A549 (cell line): ENCODE measurements around the gene CCDC146. TPM values are rescaled to one million over a fixed set of nuclear protein-coding genes. Genes with fewer than 3 reads are reported as not detected.

Source experiments
- ATAC-seq, 2 experiments: fragments of 200-7000 bp in 1 of 2; fragments of >200 bp in 1 of 2; cut with Nextera tagmentation in 1 of 2; cut with Tn5 transposase in 1 of 2; 3 replicates each; pipeline versions ENCODE4 v1.8.0 to v1.9.1; 2018 to 2020; ENCODE audit warnings: mild to moderate bottlenecking in 1 of 2, moderate library complexity in 1 of 2
- CTCF ChIA-PET: fragments of 300-600 bp; sonication (Branson Sonifier 250); formaldehyde crosslinking; extraction: SDS; loops from one replicate; lab custom pipeline; 2021; ENCODE audit warnings: antibody characterized with exemption, inconsistent platforms; lab: Yijun Ruan, JAX
- POLR2A ChIA-PET: fragments of 350-600 bp; formaldehyde crosslinking; extraction: SDS; loops from one replicate; lab custom pipeline; 2021; ENCODE audit warnings: antibody characterized with exemption, inconsistent platforms; lab: Yijun Ruan, JAX
- DNase-seq, 2 experiments: peaks; one replicate each; pipeline versions ENCODE4 v3.0.0 to v3.0.0-alpha.2; 2011 to 2016; ENCODE audit warnings: low read depth in 1 of 2, low spot score in 1 of 2
- FAIRE-seq: peaks from 2 replicates; lab custom pipeline; 2011; peaks lifted over from hg19 to GRCh38; lab: Jason Lieb, UNC
- H3K27ac ChIP-seq, 2 experiments: fragments of >200 bp; sonication (Bioruptor Twin); formaldehyde crosslinking; 3 replicates each; pipeline ENCODE4 v1.5.1; 2016 to 2017
- H3K4me1 ChIP-seq: fragments of >200 bp; sonication (Bioruptor Twin); formaldehyde crosslinking; 3 replicates; pipeline ENCODE4 v1.6.1; 2016
- H3K4me2 ChIP-seq: fragments of >200 bp; sonication (Bioruptor Twin); formaldehyde crosslinking; 3 replicates; pipeline ENCODE4 v1.6.1; 2016
- H3K4me3 ChIP-seq: fragments of >200 bp; sonication (Bioruptor Twin); formaldehyde crosslinking; 3 replicates; pipeline ENCODE4 v1.5.1; 2016
- H3K9me3 ChIP-seq: fragments of >200 bp; sonication (Bioruptor Twin); formaldehyde crosslinking; 3 replicates; pipeline ENCODE4 v1.6.1; 2016
- CBX8 ChIP-seq: fragments of 200-600 bp; sonication (generic); IDR thresholded peaks from 2 replicates; pipeline ENCODE4 v1.6.1; 2016
- CEBPB ChIP-seq, 2 experiments: fragments of >200 bp in 1 of 2; sonication (Bioruptor Twin) in 1 of 2; formaldehyde crosslinking in 1 of 2; IDR thresholded peaks; 2 replicates each; pipeline ENCODE4 v1.6.1; 2012 to 2016
- EP300 ChIP-seq, 2 experiments: fragments of >200 bp; sonication (Bioruptor Twin); formaldehyde crosslinking; IDR thresholded peaks; 2 replicates in 1 of 2; 3 replicates in 1 of 2; pipeline ENCODE4 v1.6.1; 2016 to 2017
- ESRRA ChIP-seq: fragments of 150-350 bp; IDR thresholded peaks from 2 replicates; pipeline ENCODE4 v1.6.1; 2014; ENCODE audit warnings: mild to moderate bottlenecking, low read length, borderline replicate concordance
- GATA3 ChIP-seq: IDR thresholded peaks from 2 replicates; pipeline ENCODE4 v1.6.1; 2012; ENCODE audit warnings: borderline replicate concordance
- JUN ChIP-seq, 2 experiments: fragments of >200 bp; sonication (Bioruptor Twin); formaldehyde crosslinking; IDR thresholded peaks; 2 replicates in 1 of 2; 3 replicates in 1 of 2; pipeline ENCODE4 v1.6.1; 2016 to 2017
- MYC ChIP-seq: IDR thresholded peaks from 2 replicates; pipeline ENCODE4 v1.6.1; 2012; ENCODE audit warnings: mild to moderate bottlenecking, inconsistent platforms, low read length, improper control_type of control experiment, borderline replicate concordance
- NR3C1 ChIP-seq: fragments of >200 bp; sonication (Bioruptor Twin); formaldehyde crosslinking; IDR thresholded peaks from 3 replicates; pipeline ENCODE4 v1.6.1; 2017
- PHF8 ChIP-seq: fragments of 200-600 bp; sonication (generic); IDR thresholded peaks from 2 replicates; pipeline ENCODE4 v1.6.1; 2016; ENCODE audit warnings: low read depth, mild to moderate bottlenecking, antibody characterized with exemption, moderate library complexity, borderline replicate concordance
- POLR2A ChIP-seq: IDR thresholded peaks from 2 replicates; pipeline ENCODE4 v1.6.1; 2012; ENCODE audit warnings: mild to moderate bottlenecking, low read length
- RARB ChIP-seq: fragments of 250-450 bp; sonication (Bioruptor Pico); IDR thresholded peaks from 2 replicates; pipeline ENCODE4 v1.8.0; 2021; ENCODE audit warnings: mild to moderate bottlenecking, moderate library complexity
- RCOR1 ChIP-seq: fragments of 150-350 bp; IDR thresholded peaks from 2 replicates; pipeline ENCODE4 v1.6.1; 2014; ENCODE audit warnings: antibody characterized with exemption, low read length, low read depth
- RNF2 ChIP-seq: fragments of 200-600 bp; sonication (generic); IDR thresholded peaks from 2 replicates; pipeline ENCODE4 v1.6.1; 2016; ENCODE audit warnings: low read depth, mild to moderate bottlenecking, antibody characterized with exemption, moderate library complexity, borderline replicate concordance
- ZNF302 ChIP-seq: fragments of 250-450 bp; sonication (Bioruptor Pico); IDR thresholded peaks from 2 replicates; pipeline ENCODE4 v1.9.0; 2021; ENCODE audit warnings: inconsistent platforms, mild to moderate bottlenecking, moderate library complexity
- WGBS: methylation state at CpG from one replicate; pipeline ENCODE4 v1.1.6; 2017; ENCODE audit errors: missing lambda C conversion rate; 5-methylcytosine and 5-hydroxymethylcytosine counted together
- polyA plus RNA-seq, 4 experiments: library from polyadenylated mRNA; depleted of rRNA in 3 of 4; stranded (reverse); fragments of >200 nt; fragmentation: RNase III in 1 of 4; extraction: RNeasy Plus Mini Kit Qiagen cat#74134 plus additional on column Dnase treatment in 1 of 4; gene quantifications; 2 replicates in 3 of 4; 3 replicates in 1 of 4; pipeline ENCODE4 v1.2.3, GENCODE V29; 2011 to 2017
- TF ChIP-seq, protein P1 (sequence below): fragments of 250-450 bp; sonication (Bioruptor Pico); IDR thresholded peaks from 2 replicates; pipeline ENCODE4 v1.5.0; 2020; ENCODE audit warnings: low read depth, mild to moderate bottlenecking, moderate library complexity
- TF ChIP-seq, protein P2 (sequence below): fragments of 200-600 bp; sonication (generic); IDR thresholded peaks from 2 replicates; pipeline ENCODE4 v1.6.1; 2016; ENCODE audit warnings: antibody characterized with exemption, mild to moderate bottlenecking, moderate library complexity
- TF ChIP-seq, protein P3 (sequence below): fragments of 450-650 bp; IDR thresholded peaks from 2 replicates; pipeline ENCODE4 v1.6.1; 2014; ENCODE audit warnings: antibody characterized with exemption
- TF ChIP-seq, protein P4 (sequence below): IDR thresholded peaks from 2 replicates; pipeline ENCODE4 v1.6.1; 2012
- TF ChIP-seq, protein P5 (sequence below): IDR thresholded peaks from 2 replicates; pipeline ENCODE4 v1.6.1; 2012; ENCODE audit warnings: low read depth, borderline replicate concordance
- TF ChIP-seq, protein P6 (sequence below): fragments of >200 bp; sonication (Bioruptor Twin); formaldehyde crosslinking; IDR thresholded peaks from 2 replicates; pipeline ENCODE4 v1.6.1; 2016
- TF ChIP-seq, protein P7 (sequence below): fragments of 150-350 bp; IDR thresholded peaks from 2 replicates; pipeline ENCODE4 v1.6.1; 2014; ENCODE audit warnings: low read depth, mild to moderate bottlenecking, low read length

The CCDC146 gene
- polyA plus RNA-seq, 2 of the 4 experiments (the other 2 are of a cell fraction): 1.4 to 3.4 TPM

DNA sequence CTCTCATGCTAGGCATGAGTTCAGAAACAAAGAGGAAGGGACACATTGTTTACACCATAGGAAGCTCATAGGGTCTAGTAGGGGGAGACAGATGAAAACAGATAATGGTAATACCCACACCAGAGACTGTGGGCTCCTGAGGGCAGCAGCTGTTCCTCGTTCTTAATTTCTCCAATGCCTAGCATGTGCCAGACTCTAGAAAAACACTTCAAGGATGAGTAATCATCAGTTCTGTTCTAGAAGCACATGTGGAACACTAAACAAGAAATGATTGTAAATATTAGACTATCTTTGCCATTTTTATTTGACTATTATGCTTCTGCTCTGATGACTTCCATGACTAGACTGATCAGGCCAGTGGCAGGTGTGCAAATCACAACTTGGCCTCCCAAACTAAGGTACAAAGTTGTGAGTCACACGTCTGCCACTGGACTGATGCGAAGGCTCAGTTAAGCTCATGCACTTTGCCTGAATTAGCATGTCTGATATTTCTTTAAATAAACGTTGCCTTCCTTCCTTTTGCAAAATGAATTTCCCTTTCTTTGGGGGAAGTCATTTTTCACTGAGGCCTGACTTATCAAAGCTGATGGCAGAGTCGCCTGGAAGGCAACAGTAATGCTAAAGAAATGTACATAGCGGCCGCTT is 166.4 kb downstream of the CCDC146 start:
- H3K27ac ChIP-seq: no peak overlapping the region
- ChIA-PET POLR2A (no interaction called here), CTCF (interaction anchor here (1.3 kb wide), 1 partner anchor 43 kb away, joined by 6 read pairs; no protein-coding TSS in a partner anchor)
- FAIRE-seq (no peak), ATAC-seq (no peak), DNase-seq (no peak)
- H3K4me1 ChIP-seq: no peaks in the 10 kb centered on the region
- 0 out of 3 replicates have a peak, but pooled peaks cover 8% of the 10 kb centered on the region for H3K9me3 ChIP-seq
- 71% methylated on average over 7 of the region's 7 CpGs for WGBS
- H3K4me3 ChIP-seq: no peak overlapping the region
- no peak overlapping the region for H3K4me2 ChIP-seq
- TF ChIP-seq PHF8: no peak
- TF ChIP-seq CEBPB (IDR thresholded peaks at IDR 0.05): no peak

DNA sequence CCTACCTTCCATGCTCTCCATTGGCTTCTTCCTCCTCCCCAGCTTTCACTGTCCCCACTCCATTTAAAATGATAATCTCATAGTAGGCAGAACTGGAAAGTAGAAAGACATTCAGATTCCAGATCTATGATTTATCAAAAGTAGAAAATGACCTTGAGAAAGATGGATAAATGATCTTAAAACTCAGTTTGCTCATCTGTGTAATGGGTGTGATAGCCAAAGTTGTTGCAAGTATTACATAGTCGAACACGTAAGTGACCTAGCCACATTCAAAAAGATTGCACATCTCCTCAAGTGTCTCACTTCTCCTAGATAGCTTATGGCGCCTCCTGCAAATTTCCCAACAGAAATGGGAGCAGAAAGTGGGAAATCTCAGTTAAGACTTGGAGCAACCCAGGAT is 167.0 kb downstream of the CCDC146 start:
- 93% methylated on average over 3 of the region's 3 CpGs for WGBS
- DNase-seq: no peak
- no peak for FAIRE-seq
- ATAC-seq: no peak
- no peaks in the 10 kb centered on the region for H3K4me1 ChIP-seq
- 0 out of 3 replicates have a peak, but pooled peaks cover 8% of the 10 kb centered on the region for H3K9me3 ChIP-seq
- ChIA-PET CTCF (interaction anchor here (1.3 kb wide), 1 partner anchor 42 kb away, joined by 6 read pairs; no protein-coding TSS in a partner anchor), POLR2A (no interaction called here)
- TF ChIP-seq RARB (CRISPR knock-in tag): no peak
- TF ChIP-seq RCOR1: no peak
- no peak for TF ChIP-seq NR3C1
- TF ChIP-seq ZNF302 (CRISPR knock-in tag): no peak
- TF ChIP-seq, protein P1, sequence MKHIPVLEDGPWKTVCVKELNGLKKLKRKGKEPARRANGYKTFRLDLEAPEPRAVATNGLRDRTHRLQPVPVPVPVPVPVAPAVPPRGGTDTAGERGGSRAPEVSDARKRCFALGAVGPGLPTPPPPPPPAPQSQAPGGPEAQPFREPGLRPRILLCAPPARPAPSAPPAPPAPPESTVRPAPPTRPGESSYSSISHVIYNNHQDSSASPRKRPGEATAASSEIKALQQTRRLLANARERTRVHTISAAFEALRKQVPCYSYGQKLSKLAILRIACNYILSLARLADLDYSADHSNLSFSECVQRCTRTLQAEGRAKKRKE (CRISPR knock-in tag): no peak
- TF ChIP-seq, protein P2, sequence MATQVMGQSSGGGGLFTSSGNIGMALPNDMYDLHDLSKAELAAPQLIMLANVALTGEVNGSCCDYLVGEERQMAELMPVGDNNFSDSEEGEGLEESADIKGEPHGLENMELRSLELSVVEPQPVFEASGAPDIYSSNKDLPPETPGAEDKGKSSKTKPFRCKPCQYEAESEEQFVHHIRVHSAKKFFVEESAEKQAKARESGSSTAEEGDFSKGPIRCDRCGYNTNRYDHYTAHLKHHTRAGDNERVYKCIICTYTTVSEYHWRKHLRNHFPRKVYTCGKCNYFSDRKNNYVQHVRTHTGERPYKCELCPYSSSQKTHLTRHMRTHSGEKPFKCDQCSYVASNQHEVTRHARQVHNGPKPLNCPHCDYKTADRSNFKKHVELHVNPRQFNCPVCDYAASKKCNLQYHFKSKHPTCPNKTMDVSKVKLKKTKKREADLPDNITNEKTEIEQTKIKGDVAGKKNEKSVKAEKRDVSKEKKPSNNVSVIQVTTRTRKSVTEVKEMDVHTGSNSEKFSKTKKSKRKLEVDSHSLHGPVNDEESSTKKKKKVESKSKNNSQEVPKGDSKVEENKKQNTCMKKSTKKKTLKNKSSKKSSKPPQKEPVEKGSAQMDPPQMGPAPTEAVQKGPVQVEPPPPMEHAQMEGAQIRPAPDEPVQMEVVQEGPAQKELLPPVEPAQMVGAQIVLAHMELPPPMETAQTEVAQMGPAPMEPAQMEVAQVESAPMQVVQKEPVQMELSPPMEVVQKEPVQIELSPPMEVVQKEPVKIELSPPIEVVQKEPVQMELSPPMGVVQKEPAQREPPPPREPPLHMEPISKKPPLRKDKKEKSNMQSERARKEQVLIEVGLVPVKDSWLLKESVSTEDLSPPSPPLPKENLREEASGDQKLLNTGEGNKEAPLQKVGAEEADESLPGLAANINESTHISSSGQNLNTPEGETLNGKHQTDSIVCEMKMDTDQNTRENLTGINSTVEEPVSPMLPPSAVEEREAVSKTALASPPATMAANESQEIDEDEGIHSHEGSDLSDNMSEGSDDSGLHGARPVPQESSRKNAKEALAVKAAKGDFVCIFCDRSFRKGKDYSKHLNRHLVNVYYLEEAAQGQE: no peak
- no peak for TF ChIP-seq CEBPB (IDR thresholded peaks at IDR 0.05)
- no peak for TF ChIP-seq ESRRA
- TF ChIP-seq, protein P3, sequence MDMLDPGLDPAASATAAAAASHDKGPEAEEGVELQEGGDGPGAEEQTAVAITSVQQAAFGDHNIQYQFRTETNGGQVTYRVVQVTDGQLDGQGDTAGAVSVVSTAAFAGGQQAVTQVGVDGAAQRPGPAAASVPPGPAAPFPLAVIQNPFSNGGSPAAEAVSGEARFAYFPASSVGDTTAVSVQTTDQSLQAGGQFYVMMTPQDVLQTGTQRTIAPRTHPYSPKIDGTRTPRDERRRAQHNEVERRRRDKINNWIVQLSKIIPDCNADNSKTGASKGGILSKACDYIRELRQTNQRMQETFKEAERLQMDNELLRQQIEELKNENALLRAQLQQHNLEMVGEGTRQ: no peak
- TF ChIP-seq, protein P4, sequence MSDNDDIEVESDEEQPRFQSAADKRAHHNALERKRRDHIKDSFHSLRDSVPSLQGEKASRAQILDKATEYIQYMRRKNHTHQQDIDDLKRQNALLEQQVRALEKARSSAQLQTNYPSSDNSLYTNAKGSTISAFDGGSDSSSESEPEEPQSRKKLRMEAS: no peak
- TF ChIP-seq GATA3: no peak
- TF ChIP-seq EP300 (IDR thresholded peaks at IDR 0.05): no peak
- no peak for TF ChIP-seq JUN (IDR thresholded peaks at IDR 0.05)
- TF ChIP-seq, protein P5, sequence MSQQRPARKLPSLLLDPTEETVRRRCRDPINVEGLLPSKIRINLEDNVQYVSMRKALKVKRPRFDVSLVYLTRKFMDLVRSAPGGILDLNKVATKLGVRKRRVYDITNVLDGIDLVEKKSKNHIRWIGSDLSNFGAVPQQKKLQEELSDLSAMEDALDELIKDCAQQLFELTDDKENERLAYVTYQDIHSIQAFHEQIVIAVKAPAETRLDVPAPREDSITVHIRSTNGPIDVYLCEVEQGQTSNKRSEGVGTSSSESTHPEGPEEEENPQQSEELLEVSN: no peak
- TF ChIP-seq POLR2A: no peak
- TF ChIP-seq, protein P6, sequence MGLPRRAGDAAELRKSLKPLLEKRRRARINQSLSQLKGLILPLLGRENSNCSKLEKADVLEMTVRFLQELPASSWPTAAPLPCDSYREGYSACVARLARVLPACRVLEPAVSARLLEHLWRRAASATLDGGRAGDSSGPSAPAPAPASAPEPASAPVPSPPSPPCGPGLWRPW: no peak
- TF ChIP-seq RNF2: no peak
- TF ChIP-seq, protein P7, sequence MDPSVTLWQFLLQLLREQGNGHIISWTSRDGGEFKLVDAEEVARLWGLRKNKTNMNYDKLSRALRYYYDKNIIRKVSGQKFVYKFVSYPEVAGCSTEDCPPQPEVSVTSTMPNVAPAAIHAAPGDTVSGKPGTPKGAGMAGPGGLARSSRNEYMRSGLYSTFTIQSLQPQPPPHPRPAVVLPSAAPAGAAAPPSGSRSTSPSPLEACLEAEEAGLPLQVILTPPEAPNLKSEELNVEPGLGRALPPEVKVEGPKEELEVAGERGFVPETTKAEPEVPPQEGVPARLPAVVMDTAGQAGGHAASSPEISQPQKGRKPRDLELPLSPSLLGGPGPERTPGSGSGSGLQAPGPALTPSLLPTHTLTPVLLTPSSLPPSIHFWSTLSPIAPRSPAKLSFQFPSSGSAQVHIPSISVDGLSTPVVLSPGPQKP: no peak
- TF ChIP-seq MYC: no peak
- no peak for TF ChIP-seq CBX8
- no peak overlapping the region for H3K4me3 ChIP-seq
- no peak overlapping the region for H3K4me2 ChIP-seq
- no peak overlapping the region for H3K27ac ChIP-seq
